OCI-LY7 (cell line): Measurements from ENCODE around the gene ADD2. TPM values are rescaled to one million over a fixed set of nuclear protein-coding genes. Genes with fewer than 3 reads are reported as not detected.

Experiments
- BruUV-seq: library from RNA; stranded (reverse); fragments of 400-500 nt; replicated peaks from 2 replicates; lab custom pipeline; 2021; lab: Mats Ljungman, UMichigan
- CTCF ChIA-PET: fragments of 300-600 bp; sonication (Branson Sonifier 250); formaldehyde crosslinking; loops from one replicate; lab custom pipeline; 2022; ENCODE audit warnings: antibody characterized with exemption; ENCODE audit not compliant: unreplicated experiment; lab: Charles Lee
- POLR2A ChIA-PET: fragments of 300-600 bp; sonication (Branson Sonifier 250); formaldehyde crosslinking; loops from one replicate; lab custom pipeline; 2022; ENCODE audit warnings: antibody characterized with exemption; lab: Charles Lee
- DNase-seq: peaks from one replicate; pipeline ENCODE4 v3.0.0-alpha.2; 2015; ENCODE audit warnings: low spot score
- H2AFZ ChIP-seq: fragments of 200-600 bp; sonication (generic), shearing (Covaris generic); 2 replicates; pipeline ENCODE4 v1.6.1; 2014; ENCODE audit warnings: mild to moderate bottlenecking, antibody characterized with exemption, low read length, moderate library complexity
- H3K27ac ChIP-seq: fragments of 200-600 bp; sonication (generic); 2 replicates; pipeline ENCODE4 v1.5.1; 2014; ENCODE audit warnings: mixed run types, low read depth, mild to moderate bottlenecking, moderate library complexity, low read length, inconsistent platforms; ENCODE audit not compliant: poor library complexity, severe bottlenecking
- H3K36me3 ChIP-seq: fragments of 200-600 bp; sonication (generic); 2 replicates; pipeline ENCODE4 v1.6.1; 2014; ENCODE audit warnings: mild to moderate bottlenecking, antibody characterized with exemption, low read length, moderate library complexity, mixed read lengths; ENCODE audit not compliant: insufficient read depth
- H3K4me1 ChIP-seq: fragments of 200-600 bp; sonication (generic); 2 replicates; pipeline ENCODE4 v1.5.1; 2014; ENCODE audit warnings: mild to moderate bottlenecking, low read length; ENCODE audit not compliant: insufficient read depth, poor library complexity, severe bottlenecking
- H3K4me2 ChIP-seq: fragments of 200-600 bp; sonication (generic); 2 replicates; pipeline ENCODE4 v1.6.1; 2014; ENCODE audit warnings: mild to moderate bottlenecking, low read length
- H3K4me3 ChIP-seq: fragments of 200-600 bp; sonication (generic); 2 replicates; pipeline ENCODE4 v1.5.1; 2014; ENCODE audit warnings: mild to moderate bottlenecking, low read depth, low read length; ENCODE audit not compliant: poor library complexity, severe bottlenecking
- H3K79me2 ChIP-seq: fragments of 200-600 bp; sonication (generic); 2 replicates; pipeline ENCODE4 v1.6.1; 2016; ENCODE audit warnings: low read depth, mild to moderate bottlenecking, low read length, moderate library complexity, mixed read lengths; ENCODE audit not compliant: insufficient read depth
- H3K9me2 ChIP-seq: fragments of 200-600 bp; sonication (generic); 2 replicates; pipeline ENCODE4 v1.6.1; 2016; ENCODE audit warnings: mild to moderate bottlenecking, low read length, mixed read lengths; ENCODE audit not compliant: insufficient read depth
- H3K9me3 ChIP-seq: fragments of 200-600 bp; sonication (generic); 2 replicates; pipeline ENCODE4 v1.6.1; 2014; ENCODE audit warnings: mild to moderate bottlenecking, mixed run types, low read length, mixed read lengths
- H4K20me1 ChIP-seq: fragments of 200-600 bp; sonication (generic); 2 replicates; pipeline ENCODE4 v1.6.1; 2014; ENCODE audit warnings: mild to moderate bottlenecking, antibody characterized with exemption, low read length, moderate library complexity, mixed read lengths; ENCODE audit not compliant: insufficient read depth
- EZH2phosphoT487 ChIP-seq: fragments of 200-600 bp; sonication (generic); IDR thresholded peaks from 2 replicates; pipeline ENCODE4 v1.6.1; 2018; ENCODE audit warnings: low read depth, borderline replicate concordance, mild to moderate bottlenecking, mixed run types, antibody characterized with exemption, low read length, moderate library complexity, mixed read lengths
- intact Hi-C: fragments of 100-400 bp; cut with micrococcal nuclease; formaldehyde crosslinking; loops from one replicate; pipeline ENCODE4 v1.10.0; 2022; ENCODE audit not compliant: unreplicated experiment
- total RNA-seq, 2 experiments: library from RNA; depleted of rRNA in 1 of 2; stranded (reverse); fragments of >200 nt in 1 of 2; shearing (Covaris generic) in 1 of 2; gene quantifications; 2 replicates each; pipeline ENCODE4 v1.2.3, GENCODE V29; 2014 to 2022
- TF ChIP-seq, protein P1 (sequence below): fragments of 200-600 bp; sonication (generic); conservative IDR thresholded peaks from 2 replicates; pipeline ENCODE4 v1.5.1; 2014; ENCODE audit warnings: mild to moderate bottlenecking, antibody characterized with exemption, low read length, moderate library complexity, mixed read lengths

The ADD2 gene
- total RNA-seq, 2 experiments from 2014 or later, result not detected

DNA sequence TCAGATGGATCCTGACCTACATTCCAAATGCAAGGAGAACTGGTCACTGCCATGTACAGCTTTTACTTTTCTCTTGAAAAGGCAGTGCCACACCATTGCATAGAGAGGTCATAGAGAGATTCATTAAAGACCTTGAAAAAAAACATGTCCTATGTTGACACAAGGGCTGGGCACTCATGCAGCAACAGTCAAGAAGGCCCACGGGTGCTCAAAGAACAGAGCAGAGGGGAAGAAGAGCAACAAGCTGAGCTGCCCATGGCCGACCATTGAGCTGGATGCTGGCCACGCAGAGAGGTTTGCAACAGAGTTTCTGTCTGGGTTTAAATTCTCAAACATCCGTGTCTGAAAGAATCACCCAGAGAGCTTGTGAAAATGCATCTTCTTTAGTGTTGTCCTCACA is 99.1 kb downstream of the ADD2 start:
- no TSS peak for BruUV-seq
- no peaks in the 10 kb centered on the region for H3K4me1 ChIP-seq
- no peak for DNase-seq
- H3K36me3 ChIP-seq, result no peaks in the 10 kb centered on the region
- H3K27ac ChIP-seq, result no peak overlapping the region
- ChIA-PET POLR2A (interaction anchor here (0.5 kb wide), 1 partner anchor 688 kb away, joined by 3 read pairs; no protein-coding TSS in a partner anchor), CTCF (no interaction called here)
- no peaks in the 10 kb centered on the region; the same call in 1 of the 2 replicates for H3K9me2 ChIP-seq
- H3K79me2 ChIP-seq, result no peaks in the 10 kb centered on the region
- TF ChIP-seq, protein P1, sequence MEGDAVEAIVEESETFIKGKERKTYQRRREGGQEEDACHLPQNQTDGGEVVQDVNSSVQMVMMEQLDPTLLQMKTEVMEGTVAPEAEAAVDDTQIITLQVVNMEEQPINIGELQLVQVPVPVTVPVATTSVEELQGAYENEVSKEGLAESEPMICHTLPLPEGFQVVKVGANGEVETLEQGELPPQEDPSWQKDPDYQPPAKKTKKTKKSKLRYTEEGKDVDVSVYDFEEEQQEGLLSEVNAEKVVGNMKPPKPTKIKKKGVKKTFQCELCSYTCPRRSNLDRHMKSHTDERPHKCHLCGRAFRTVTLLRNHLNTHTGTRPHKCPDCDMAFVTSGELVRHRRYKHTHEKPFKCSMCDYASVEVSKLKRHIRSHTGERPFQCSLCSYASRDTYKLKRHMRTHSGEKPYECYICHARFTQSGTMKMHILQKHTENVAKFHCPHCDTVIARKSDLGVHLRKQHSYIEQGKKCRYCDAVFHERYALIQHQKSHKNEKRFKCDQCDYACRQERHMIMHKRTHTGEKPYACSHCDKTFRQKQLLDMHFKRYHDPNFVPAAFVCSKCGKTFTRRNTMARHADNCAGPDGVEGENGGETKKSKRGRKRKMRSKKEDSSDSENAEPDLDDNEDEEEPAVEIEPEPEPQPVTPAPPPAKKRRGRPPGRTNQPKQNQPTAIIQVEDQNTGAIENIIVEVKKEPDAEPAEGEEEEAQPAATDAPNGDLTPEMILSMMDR, result no peak
- TF ChIP-seq EZH2phosphoT487, result no peak
- no peaks in the 10 kb centered on the region for H4K20me1 ChIP-seq
- no peak overlapping the region for H3K4me2 ChIP-seq
- intact Hi-C loops, result no loop called here
- no peak overlapping the region for H3K4me3 ChIP-seq
- H2AFZ ChIP-seq, result no peak overlapping the region
- H3K9me3 ChIP-seq, result no peaks in the 10 kb centered on the region

DNA sequence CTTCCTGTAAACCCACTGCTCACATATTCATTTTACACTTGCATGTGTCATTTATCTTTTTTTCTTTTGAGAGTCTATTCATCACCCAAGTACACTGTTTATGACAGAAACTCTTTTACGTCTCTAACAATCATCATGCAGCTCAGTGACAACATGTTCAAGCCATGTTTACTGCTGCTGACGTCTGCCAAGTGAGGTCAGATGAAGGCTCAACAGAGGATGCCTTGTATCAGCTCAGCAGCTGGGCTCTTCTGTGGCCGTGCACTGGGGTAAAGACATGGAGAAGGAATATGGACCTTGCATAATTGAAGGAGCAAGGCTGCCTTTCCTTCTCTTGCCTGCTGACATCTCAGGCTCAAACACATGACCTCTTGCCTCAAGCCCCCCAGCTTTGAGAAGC is 99.6 kb downstream of the ADD2 start:
- no peak overlapping the region for H3K27ac ChIP-seq
- H2AFZ ChIP-seq, result no peak overlapping the region
- no peaks in the 10 kb centered on the region for H4K20me1 ChIP-seq
- ChIA-PET POLR2A (interaction anchor here (0.5 kb wide), 1 partner anchor 688 kb away, joined by 3 read pairs; no protein-coding TSS in a partner anchor), CTCF (no interaction called here)
- no peaks in the 10 kb centered on the region for H3K79me2 ChIP-seq
- no peak for DNase-seq
- intact Hi-C loops, result no loop called here
- no peaks in the 10 kb centered on the region for H3K36me3 ChIP-seq
- H3K4me3 ChIP-seq, result no peak overlapping the region
- no peaks in the 10 kb centered on the region for H3K9me3 ChIP-seq
- H3K4me1 ChIP-seq, result no peaks in the 10 kb centered on the region
- TF ChIP-seq EZH2phosphoT487, result no peak
- TF ChIP-seq, protein P1, result no peak
- BruUV-seq, result no TSS peak
- H3K9me2 ChIP-seq, result no peaks in the 10 kb centered on the region; the same call in 1 of the 2 replicates
- H3K4me2 ChIP-seq, result no peak overlapping the region

DNA sequence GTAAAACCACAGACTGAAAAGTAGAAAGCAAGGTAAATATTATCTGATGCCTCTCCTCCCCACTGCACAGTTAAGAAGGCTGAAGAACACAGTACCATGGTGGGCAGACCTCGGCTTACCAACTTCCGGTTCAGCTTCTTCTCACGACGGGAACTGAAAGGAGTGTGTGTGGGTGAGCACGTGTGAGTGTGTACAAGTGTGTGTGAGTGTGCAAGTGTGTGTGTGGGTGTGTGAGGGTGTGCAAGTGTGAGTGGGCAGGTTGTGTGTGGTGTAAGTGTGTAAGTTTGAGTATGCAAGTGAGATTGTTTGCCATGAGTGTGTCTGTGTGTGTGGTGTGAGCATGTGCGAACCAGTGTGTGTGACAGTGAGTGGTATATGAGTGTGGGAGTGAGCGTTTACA is 103.5 kb downstream of the ADD2 start:
- ChIA-PET POLR2A (no interaction called here), CTCF (no interaction called here)
- Histone ChIP-seq H4K20me1 (no peaks in the 10 kb centered on the region), H3K36me3 (no peaks in the 10 kb centered on the region), H3K9me2 (no peaks in the 10 kb centered on the region; the same call in 1 of the 2 replicates), H3K4me3 (no peak overlapping the region), H3K27ac (no peak overlapping the region), H2AFZ (0 out of 2 replicates have a peak overlapping the region, but pooled peaks have one; percentile 37), H3K79me2 (no peaks in the 10 kb centered on the region), H3K4me1 (no peaks in the 10 kb centered on the region), H3K9me3 (no peaks in the 10 kb centered on the region), H3K4me2 (no peak overlapping the region)
- BruUV-seq, result no TSS peak
- TF ChIP-seq, protein P1, result no peak
- TF ChIP-seq EZH2phosphoT487, result no peak
- peak; percentile 14 for DNase-seq
- intact Hi-C loops, result no loop called here
